Lower leg skin (tissue), 3 donors: ENCODE results near the gene TMOD3.

ENCODE experiments used
- POLR2A ChIP-seq, 2 donors: fragments of 450-650 bp; IDR thresholded peaks; one replicate each; pipeline ENCODE4 v1.6.1; 2016 to 2017; ENCODE audit warnings: antibody characterized with exemption in 2 of 2, mild to moderate bottlenecking in 1 of 2, moderate library complexity in 1 of 2
- TF ChIP-seq, protein P1 (sequence below), 3 donors: fragments of 450-650 bp; IDR thresholded peaks; one replicate each; pipeline ENCODE4 v1.5.1; 2016; ENCODE audit warnings: antibody characterized with exemption in 3 of 3, mild to moderate bottlenecking in 3 of 3, moderate library complexity in 2 of 3

DNA sequence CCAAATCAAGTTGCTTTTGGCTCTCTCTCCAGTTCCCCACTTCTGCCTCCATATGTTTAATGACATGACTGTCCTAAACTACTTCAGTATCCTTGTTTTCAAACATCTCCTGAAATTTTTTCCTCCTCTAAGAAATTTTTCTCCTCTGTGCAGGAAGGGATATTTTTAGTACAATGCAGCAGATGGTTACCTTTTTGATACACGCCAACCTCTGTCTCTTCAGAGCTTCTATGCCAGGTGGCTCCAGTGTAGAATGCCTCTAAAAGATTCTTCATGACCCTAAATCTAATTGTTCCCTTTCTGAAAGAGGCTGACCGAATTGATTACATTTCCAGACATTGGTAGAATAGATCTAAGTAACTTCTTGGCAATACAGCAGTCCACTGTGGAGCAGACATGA lies 33.7 kb downstream of the TMOD3 start:
- TF ChIP-seq, protein P1, sequence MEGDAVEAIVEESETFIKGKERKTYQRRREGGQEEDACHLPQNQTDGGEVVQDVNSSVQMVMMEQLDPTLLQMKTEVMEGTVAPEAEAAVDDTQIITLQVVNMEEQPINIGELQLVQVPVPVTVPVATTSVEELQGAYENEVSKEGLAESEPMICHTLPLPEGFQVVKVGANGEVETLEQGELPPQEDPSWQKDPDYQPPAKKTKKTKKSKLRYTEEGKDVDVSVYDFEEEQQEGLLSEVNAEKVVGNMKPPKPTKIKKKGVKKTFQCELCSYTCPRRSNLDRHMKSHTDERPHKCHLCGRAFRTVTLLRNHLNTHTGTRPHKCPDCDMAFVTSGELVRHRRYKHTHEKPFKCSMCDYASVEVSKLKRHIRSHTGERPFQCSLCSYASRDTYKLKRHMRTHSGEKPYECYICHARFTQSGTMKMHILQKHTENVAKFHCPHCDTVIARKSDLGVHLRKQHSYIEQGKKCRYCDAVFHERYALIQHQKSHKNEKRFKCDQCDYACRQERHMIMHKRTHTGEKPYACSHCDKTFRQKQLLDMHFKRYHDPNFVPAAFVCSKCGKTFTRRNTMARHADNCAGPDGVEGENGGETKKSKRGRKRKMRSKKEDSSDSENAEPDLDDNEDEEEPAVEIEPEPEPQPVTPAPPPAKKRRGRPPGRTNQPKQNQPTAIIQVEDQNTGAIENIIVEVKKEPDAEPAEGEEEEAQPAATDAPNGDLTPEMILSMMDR (IDR thresholded peaks at IDR 0.05), result no peak
- no peak for TF ChIP-seq POLR2A (IDR thresholded peaks at IDR 0.05)
